Keratinocyte (primary cell): ENCODE results near the gene LHFPL6.

ENCODE experiments used
- CTCF ChIP-seq, 3 experiments: IDR thresholded peaks in 1 of 3; conservative IDR thresholded peaks in 1 of 3; optimal IDR thresholded peaks in 1 of 3; 2 replicates in 2 of 3; 3 replicates in 1 of 3; pipeline versions ENCODE3 to v1.5.1; 2011; ENCODE audit warnings: low read length in 3 of 3, mild to moderate bottlenecking in 3 of 3, moderate library complexity in 2 of 3, control low read depth in 1 of 3, inconsistent platforms in 1 of 3; ENCODE audit not compliant: insufficient read depth in 2 of 3; ENCODE audit errors: extremely low read depth in 1 of 3
- EZH2 ChIP-seq: IDR thresholded peaks from one replicate; pipeline ENCODE4 v1.6.1; 2012; ENCODE audit warnings: inconsistent platforms, mild to moderate bottlenecking, low read length, moderate library complexity

GRCh38 chr13:39418424-39418823 is 184.6 kb downstream of the LHFPL6 start:
- TF ChIP-seq CTCF (optimal IDR thresholded peaks at IDR 0.05 in 1 of 3, IDR thresholded peaks at IDR 0.05 in 1 of 3, conservative IDR thresholded peaks at IDR 0.05 in 1 of 3; ENCODE audit: extremely low read depth in 1 of 3, insufficient read depth in 2 of 3, low read length in 3 of 3), result no peak
- no peak for TF ChIP-seq EZH2
